Measurements from ENCODE around the gene LAMTOR4.
"Not testable (repeated sequence)": the region's sequence is repeated elsewhere in the genome, so short reads cannot be mapped to it uniquely, and the experiment has no call there.

The LAMTOR4 gene

GRCh38 chr7:100192281-100192862 lies 43.7 kb downstream of the LAMTOR4 start:
- H2AFZ ChIP-seq (ENCODE audit: low read depth, low read length); H2AK5ac ChIP-seq (ENCODE audit: low read length, severe bottlenecking); H3K9me3 ChIP-seq (ENCODE audit: control insufficient read depth, low read length); DNase-seq; H3K18ac ChIP-seq (ENCODE audit: low read depth in 1 of 2, low read length in 2 of 2); H3K4ac ChIP-seq (ENCODE audit: low read depth in 1 of 2, low read length in 2 of 2); H4K8ac ChIP-seq (ENCODE audit: low read length); H3K4me3 ChIP-seq (ENCODE audit: insufficient read depth in 1 of 2, low read depth in 1 of 2, low read length in 2 of 2); H3K23ac ChIP-seq (ENCODE audit: low read length in 2 of 2); H3K4me2 ChIP-seq (ENCODE audit: low read length, poor library complexity, severe bottlenecking); H3K4me1 ChIP-seq (ENCODE audit: control insufficient read depth, insufficient read depth, low read depth, low read length); H3K9ac ChIP-seq (ENCODE audit: low read length); H2BK12ac ChIP-seq (ENCODE audit: low read length in 2 of 2); H3K27ac ChIP-seq (ENCODE audit: low read length, poor library complexity, severe bottlenecking); H3K14ac ChIP-seq (ENCODE audit: low read length in 2 of 2); H3K36me3 ChIP-seq (ENCODE audit: control insufficient read depth in 1 of 2, insufficient read depth in 2 of 2, low read depth in 1 of 2, low read length in 2 of 2); H2BK120ac ChIP-seq (ENCODE audit: low read depth, low read length); H2BK15ac ChIP-seq (ENCODE audit: low read depth, poor library complexity, severe bottlenecking); H3K79me1 ChIP-seq (replicated peaks; ENCODE audit: low read length, poor library complexity, severe bottlenecking); H4K91ac ChIP-seq (ENCODE audit: low read length); H2BK5ac ChIP-seq (ENCODE audit: low read depth, low read length, poor library complexity, severe bottlenecking): not testable (repeated sequence)
- WGBS, result 95% methylated on average over 4 of the region's 6 CpGs
- peaks cover 0 to 14% of the 10 kb centered on the region in 2 experiments for H3K27me3 ChIP-seq (ENCODE audit: control insufficient read depth in 1 of 2, insufficient read depth in 1 of 2, low read length in 2 of 2)

GRCh38 chr7:100192969-100193368 lies 44.3 kb downstream of the LAMTOR4 start:
- Histone ChIP-seq H2BK120ac (ENCODE audit: low read depth, low read length) (no peak overlapping the region), H3K4ac (ENCODE audit: low read depth in 1 of 2, low read length in 2 of 2) (no peak overlapping the region), H3K23ac (ENCODE audit: low read length in 2 of 2) (no peak overlapping the region), H3K4me2 (ENCODE audit: low read length, poor library complexity, severe bottlenecking) (no peak overlapping the region), H2AK5ac (ENCODE audit: low read length, severe bottlenecking) (no peak overlapping the region), H3K9ac (ENCODE audit: low read length) (no peak overlapping the region), H3K18ac (ENCODE audit: low read depth in 1 of 2, low read length in 2 of 2) (no peak overlapping the region), H3K27me3 (ENCODE audit: control insufficient read depth in 1 of 2, insufficient read depth in 1 of 2, low read length in 2 of 2) (peaks cover 0 to 20% of the 10 kb centered on the region in 2 experiments), H3K27ac (ENCODE audit: low read length, poor library complexity, severe bottlenecking) (no peak overlapping the region), H4K91ac (ENCODE audit: low read length) (no peak overlapping the region), H4K8ac (ENCODE audit: low read length) (no peak overlapping the region), H3K4me1 (ENCODE audit: control insufficient read depth, insufficient read depth, low read depth, low read length) (no peaks in the 10 kb centered on the region), H3K9me3 (ENCODE audit: control insufficient read depth, low read length) (no peaks in the 10 kb centered on the region), H2BK15ac (ENCODE audit: low read depth, poor library complexity, severe bottlenecking) (no peak overlapping the region), H3K14ac (ENCODE audit: low read length in 2 of 2) (no peak overlapping the region), H3K36me3 (ENCODE audit: control insufficient read depth in 1 of 2, insufficient read depth in 2 of 2, low read depth in 1 of 2, low read length in 2 of 2) (no peaks in the 10 kb centered on the region), H2AFZ (ENCODE audit: low read depth, low read length) (no peak overlapping the region), H3K4me3 (ENCODE audit: insufficient read depth in 1 of 2, low read depth in 1 of 2, low read length in 2 of 2) (no peak overlapping the region), H3K79me1 (replicated peaks; ENCODE audit: low read length, poor library complexity, severe bottlenecking) (no peaks in the 10 kb centered on the region), H2BK12ac (ENCODE audit: low read length in 2 of 2) (no peak overlapping the region), H2BK5ac (ENCODE audit: low read depth, low read length, poor library complexity, severe bottlenecking) (no peak overlapping the region)
- DNase-seq, result no peak
- 93% methylated on average over 3 of the region's 3 CpGs for WGBS

- no peak overlapping the region for H3K27ac ChIP-seq (ENCODE audit: low read length, poor library complexity, severe bottlenecking)
- no peak overlapping the region for H2BK120ac ChIP-seq (ENCODE audit: low read depth, low read length)
- H3K23ac ChIP-seq (ENCODE audit: low read length in 2 of 2), result no peak overlapping the region
- no peak overlapping the region for H2BK5ac ChIP-seq (ENCODE audit: low read depth, low read length, poor library complexity, severe bottlenecking)
- H3K18ac ChIP-seq (ENCODE audit: low read depth in 1 of 2, low read length in 2 of 2), result no peak overlapping the region
- DNase-seq, result no peak
- no peak overlapping the region for H3K14ac ChIP-seq (ENCODE audit: low read length in 2 of 2)
- no peaks in the 10 kb centered on the region for H3K9me3 ChIP-seq (ENCODE audit: control insufficient read depth, low read length)
- no peak overlapping the region for H4K91ac ChIP-seq (ENCODE audit: low read length)
- H3K4me3 ChIP-seq (ENCODE audit: insufficient read depth in 1 of 2, low read depth in 1 of 2, low read length in 2 of 2), result no peak overlapping the region
- no peak overlapping the region for H4K8ac ChIP-seq (ENCODE audit: low read length)
- H3K79me1 ChIP-seq (replicated peaks; ENCODE audit: low read length, poor library complexity, severe bottlenecking), result no peaks in the 10 kb centered on the region
- WGBS, result 51% methylated on average over 2 of the region's 2 CpGs
- H3K36me3 ChIP-seq (ENCODE audit: control insufficient read depth in 1 of 2, insufficient read depth in 2 of 2, low read depth in 1 of 2, low read length in 2 of 2), result no peaks in the 10 kb centered on the region
- peaks cover 1% of the 10 kb centered on the region for H3K4me1 ChIP-seq (ENCODE audit: control insufficient read depth, insufficient read depth, low read depth, low read length)
- peaks cover 9 to 34% of the 10 kb centered on the region in 2 experiments for H3K27me3 ChIP-seq (ENCODE audit: control insufficient read depth in 1 of 2, insufficient read depth in 1 of 2, low read length in 2 of 2)
- no peak overlapping the region for H2AFZ ChIP-seq (ENCODE audit: low read depth, low read length)
- no peak overlapping the region for H3K9ac ChIP-seq (ENCODE audit: low read length)
- no peak overlapping the region for H2AK5ac ChIP-seq (ENCODE audit: low read length, severe bottlenecking)
- no peak overlapping the region for H2BK15ac ChIP-seq (ENCODE audit: low read depth, poor library complexity, severe bottlenecking)
- no peak overlapping the region for H3K4ac ChIP-seq (ENCODE audit: low read depth in 1 of 2, low read length in 2 of 2)
- no peak overlapping the region for H2BK12ac ChIP-seq (ENCODE audit: low read length in 2 of 2)
- no peak overlapping the region for H3K4me2 ChIP-seq (ENCODE audit: low read length, poor library complexity, severe bottlenecking)
Measured at GRCh38 chr7:100195222-100195621, 46.5 kb downstream of the LAMTOR4 start.

GRCh38 chr7:100195901-100196322 lies 47.2 kb downstream of the LAMTOR4 start:
- H2BK5ac ChIP-seq (ENCODE audit: low read depth, low read length, poor library complexity, severe bottlenecking); H3K27ac ChIP-seq (ENCODE audit: low read length, poor library complexity, severe bottlenecking); H3K23ac ChIP-seq (ENCODE audit: low read length in 2 of 2); H2AFZ ChIP-seq (ENCODE audit: low read depth, low read length); H3K18ac ChIP-seq (ENCODE audit: low read depth in 1 of 2, low read length in 2 of 2); H4K8ac ChIP-seq (ENCODE audit: low read length); DNase-seq; H3K36me3 ChIP-seq (ENCODE audit: control insufficient read depth in 1 of 2, insufficient read depth in 2 of 2, low read depth in 1 of 2, low read length in 2 of 2); H3K79me1 ChIP-seq (replicated peaks; ENCODE audit: low read length, poor library complexity, severe bottlenecking); H3K14ac ChIP-seq (ENCODE audit: low read length in 2 of 2); H3K4me2 ChIP-seq (ENCODE audit: low read length, poor library complexity, severe bottlenecking); H3K4me3 ChIP-seq (ENCODE audit: insufficient read depth in 1 of 2, low read depth in 1 of 2, low read length in 2 of 2); H3K4me1 ChIP-seq (ENCODE audit: control insufficient read depth, insufficient read depth, low read depth, low read length); H2BK15ac ChIP-seq (ENCODE audit: low read depth, poor library complexity, severe bottlenecking); H3K9ac ChIP-seq (ENCODE audit: low read length); H2BK12ac ChIP-seq (ENCODE audit: low read length in 2 of 2); H4K91ac ChIP-seq (ENCODE audit: low read length); H3K4ac ChIP-seq (ENCODE audit: low read depth in 1 of 2, low read length in 2 of 2); H2AK5ac ChIP-seq (ENCODE audit: low read length, severe bottlenecking); H2BK120ac ChIP-seq (ENCODE audit: low read depth, low read length); H3K9me3 ChIP-seq (ENCODE audit: control insufficient read depth, low read length): not testable (repeated sequence)
- H3K27me3 ChIP-seq (ENCODE audit: control insufficient read depth in 1 of 2, insufficient read depth in 1 of 2, low read length in 2 of 2), result peaks cover 9 to 41% of the 10 kb centered on the region in 2 experiments
- 96% methylated on average over 4 of the region's 6 CpGs for WGBS

All from mesenchymal stem cell (in vitro differentiated cells and primary cell).